ENCODE measurements around the gene TDRD1.
"Not testable (repeated sequence)": the region's sequence is repeated elsewhere in the genome, so short reads cannot be mapped to it uniquely, and the experiment has no call there.

The TDRD1 gene, protein sequence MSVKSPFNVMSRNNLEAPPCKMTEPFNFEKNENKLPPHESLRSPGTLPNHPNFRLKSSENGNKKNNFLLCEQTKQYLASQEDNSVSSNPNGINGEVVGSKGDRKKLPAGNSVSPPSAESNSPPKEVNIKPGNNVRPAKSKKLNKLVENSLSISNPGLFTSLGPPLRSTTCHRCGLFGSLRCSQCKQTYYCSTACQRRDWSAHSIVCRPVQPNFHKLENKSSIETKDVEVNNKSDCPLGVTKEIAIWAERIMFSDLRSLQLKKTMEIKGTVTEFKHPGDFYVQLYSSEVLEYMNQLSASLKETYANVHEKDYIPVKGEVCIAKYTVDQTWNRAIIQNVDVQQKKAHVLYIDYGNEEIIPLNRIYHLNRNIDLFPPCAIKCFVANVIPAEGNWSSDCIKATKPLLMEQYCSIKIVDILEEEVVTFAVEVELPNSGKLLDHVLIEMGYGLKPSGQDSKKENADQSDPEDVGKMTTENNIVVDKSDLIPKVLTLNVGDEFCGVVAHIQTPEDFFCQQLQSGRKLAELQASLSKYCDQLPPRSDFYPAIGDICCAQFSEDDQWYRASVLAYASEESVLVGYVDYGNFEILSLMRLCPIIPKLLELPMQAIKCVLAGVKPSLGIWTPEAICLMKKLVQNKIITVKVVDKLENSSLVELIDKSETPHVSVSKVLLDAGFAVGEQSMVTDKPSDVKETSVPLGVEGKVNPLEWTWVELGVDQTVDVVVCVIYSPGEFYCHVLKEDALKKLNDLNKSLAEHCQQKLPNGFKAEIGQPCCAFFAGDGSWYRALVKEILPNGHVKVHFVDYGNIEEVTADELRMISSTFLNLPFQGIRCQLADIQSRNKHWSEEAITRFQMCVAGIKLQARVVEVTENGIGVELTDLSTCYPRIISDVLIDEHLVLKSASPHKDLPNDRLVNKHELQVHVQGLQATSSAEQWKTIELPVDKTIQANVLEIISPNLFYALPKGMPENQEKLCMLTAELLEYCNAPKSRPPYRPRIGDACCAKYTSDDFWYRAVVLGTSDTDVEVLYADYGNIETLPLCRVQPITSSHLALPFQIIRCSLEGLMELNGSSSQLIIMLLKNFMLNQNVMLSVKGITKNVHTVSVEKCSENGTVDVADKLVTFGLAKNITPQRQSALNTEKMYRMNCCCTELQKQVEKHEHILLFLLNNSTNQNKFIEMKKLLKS

GRCh38 chr10:114179148-114179547 is at the start of gene TDRD1:
TDRD1 (plus strand) TSS chr10:114179353; CDS start chr10:114187832, 8,479 bp downstream.
- no peak for DNase-seq (ENCODE audit: low read depth)

DNA sequence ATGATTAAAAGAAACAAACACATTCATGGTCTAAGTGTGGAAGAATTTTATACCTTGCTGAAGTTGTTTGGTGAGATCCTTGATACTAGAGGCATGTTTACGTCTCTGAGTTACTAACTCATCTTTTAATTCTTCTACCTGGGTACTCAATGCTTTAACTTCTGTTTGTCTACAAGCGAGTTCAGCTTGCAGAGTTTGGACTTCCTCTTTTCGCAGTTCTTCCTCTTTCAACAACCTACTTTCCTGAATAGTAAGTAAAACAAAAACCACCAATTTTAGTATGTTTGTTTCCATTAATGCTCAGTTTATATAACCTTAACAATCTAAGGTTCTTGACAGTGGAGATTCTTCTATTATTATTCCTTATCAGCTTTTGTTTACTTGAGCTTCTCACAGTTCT is 48.1 kb upstream of the TDRD1 start:
- DNase-seq (ENCODE audit: low read depth), result no peak

DNA sequence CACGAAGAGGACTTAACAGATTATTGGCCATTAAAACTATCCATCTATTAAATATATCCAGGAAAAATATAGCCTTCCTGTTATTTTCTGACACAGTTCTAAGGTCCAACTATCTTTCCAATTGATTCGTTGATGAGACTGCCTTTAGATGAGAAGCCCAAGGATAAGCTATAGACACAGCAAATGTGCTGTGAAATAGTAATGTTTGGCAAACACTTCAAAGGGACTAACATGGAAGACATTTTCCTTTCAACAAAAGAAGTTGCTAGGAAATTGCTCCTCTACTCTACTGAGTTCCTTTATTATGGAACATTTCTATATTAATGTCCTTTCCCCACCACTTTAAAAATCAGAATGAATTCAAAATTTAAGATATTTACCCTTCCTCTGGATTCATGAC is 43.7 kb upstream of the TDRD1 start:
- DNase-seq (ENCODE audit: low read depth), result no peak

GRCh38 chr10:114138581-114138980 is 40.6 kb upstream of the TDRD1 start:
- no peak for DNase-seq (ENCODE audit: low read depth)

GRCh38 chr10:114140036-114140435 is 39.1 kb upstream of the TDRD1 start:
- DNase-seq (ENCODE audit: low read depth), result no peak

GRCh38 chr10:114140827-114141226 is 38.3 kb upstream of the TDRD1 start:
- DNase-seq (ENCODE audit: low read depth), result not testable (repeated sequence)

GRCh38 chr10:114142018-114142417 is 37.1 kb upstream of the TDRD1 start:
- DNase-seq (ENCODE audit: low read depth), result no peak

DNA sequence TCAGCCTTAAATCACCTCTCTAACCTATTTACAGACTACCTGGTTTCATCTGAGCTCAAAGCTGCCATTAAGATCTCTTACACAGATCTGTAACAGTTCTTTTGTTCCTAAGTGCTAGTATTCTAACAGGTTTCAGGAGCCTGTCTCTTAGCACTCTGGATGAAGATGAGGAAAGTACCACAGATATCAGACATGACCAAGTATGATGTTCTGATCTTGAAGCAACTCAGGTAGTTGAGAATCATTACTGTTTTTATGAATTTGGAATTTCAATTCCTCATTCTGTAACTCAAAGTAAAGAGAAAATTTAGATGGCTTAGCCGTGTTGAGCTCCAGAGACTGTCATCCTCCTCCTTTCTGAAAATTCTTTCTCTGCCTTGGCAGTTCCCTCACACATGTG is 36.0 kb upstream of the TDRD1 start:
- no peak for DNase-seq (ENCODE audit: low read depth)

- not testable (repeated sequence) for DNase-seq (ENCODE audit: low read depth)
Measured at GRCh38 chr10:114149476-114149875, 29.7 kb upstream of the TDRD1 start.

- DNase-seq (ENCODE audit: low read depth), result no peak
Measured at GRCh38 chr10:114151486-114151885, 27.7 kb upstream of the TDRD1 start.

DNA sequence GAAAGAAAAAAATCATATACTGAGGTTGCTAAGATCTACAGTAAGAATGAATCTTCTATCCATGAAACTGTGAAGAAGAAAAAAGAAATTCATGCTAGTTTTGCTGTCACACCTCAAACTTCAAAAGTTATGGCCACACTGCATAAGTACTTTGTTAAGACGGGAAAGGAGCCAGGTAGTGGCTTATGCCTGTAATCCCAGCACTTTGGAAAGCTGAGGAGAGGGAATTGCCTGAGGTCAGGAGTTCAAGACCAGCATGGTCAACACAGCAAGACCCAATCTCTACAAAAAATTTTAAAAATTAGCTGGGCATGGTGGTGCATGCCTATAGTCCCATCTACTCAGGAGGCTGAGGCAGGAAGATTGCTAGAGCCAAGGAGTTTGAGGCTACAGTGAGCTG is 27.3 kb upstream of the TDRD1 start:
- DNase-seq (ENCODE audit: low read depth), result no peak

GRCh38 chr10:114157912-114158311 is 21.2 kb upstream of the TDRD1 start:
- no peak for DNase-seq (ENCODE audit: low read depth)

- DNase-seq (ENCODE audit: low read depth), result no peak
Measured at GRCh38 chr10:114163062-114163461, 16.1 kb upstream of the TDRD1 start.

DNA sequence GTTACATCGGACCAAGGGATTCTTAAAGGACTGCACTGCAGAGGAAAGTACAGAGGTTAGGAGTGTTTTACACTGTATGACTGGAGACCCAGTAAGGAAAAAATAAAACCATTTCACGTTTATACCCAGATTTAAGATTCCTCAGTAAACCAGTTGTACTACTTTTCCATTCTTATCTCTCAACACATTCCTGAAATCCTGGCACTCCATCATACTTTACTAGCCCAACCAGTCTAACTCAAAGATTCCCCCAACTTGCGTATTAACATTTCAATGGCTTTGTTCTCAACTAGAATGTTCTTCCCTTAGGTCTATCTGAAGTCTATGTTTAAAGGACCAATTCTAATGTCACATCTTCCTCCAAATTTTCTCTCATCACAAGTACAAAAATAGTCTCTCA is 13.1 kb upstream of the TDRD1 start:
- DNase-seq (ENCODE audit: low read depth), result no peak

- DNase-seq (ENCODE audit: low read depth), result no peak
Measured at GRCh38 chr10:114166494-114166893, 12.7 kb upstream of the TDRD1 start.

GRCh38 chr10:114167985-114168384 is 11.2 kb upstream of the TDRD1 start:
- DNase-seq (ENCODE audit: low read depth), result no peak

GRCh38 chr10:114168450-114169009 is 10.6 kb upstream of the TDRD1 start:
- DNase-seq (ENCODE audit: low read depth), result no peak

DNA sequence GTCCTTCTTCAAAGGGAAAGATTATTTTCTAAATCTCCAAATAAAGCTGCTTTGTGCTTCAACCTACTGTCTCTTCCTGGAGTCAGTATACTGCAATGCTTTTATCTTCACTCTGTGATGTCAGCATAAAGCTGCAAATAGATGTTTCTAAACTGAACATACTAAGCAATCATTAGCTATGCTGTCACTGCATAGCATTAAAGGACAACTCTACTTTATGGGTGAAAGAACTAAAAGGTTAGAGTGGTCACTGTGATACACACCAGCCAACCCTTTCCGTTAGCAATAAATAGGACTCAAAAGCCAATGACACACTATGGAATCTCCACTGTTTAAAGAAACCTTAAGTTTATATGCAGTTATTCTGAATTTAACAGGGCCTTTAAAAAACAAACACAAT is 6.9 kb upstream of the TDRD1 start:
- DNase-seq (ENCODE audit: low read depth), result no peak

GRCh38 chr10:114172776-114173602 is 6.2 kb upstream of the TDRD1 start:
- no peak for DNase-seq (ENCODE audit: low read depth)

- no peak for DNase-seq (ENCODE audit: low read depth)
Measured at GRCh38 chr10:114173603-114173920, 5.6 kb upstream of the TDRD1 start.

GRCh38 chr10:114173921-114174694 is 5.0 kb upstream of the TDRD1 start, which contains the start of gene CCDC186:
CCDC186 (minus strand) TSS chr10:114174203; CDS start chr10:114163268, 10,935 bp downstream.
- DNase-seq (ENCODE audit: low read depth), result peak; percentile 97
